BLaER1 (cell line): Measurements from ENCODE around the gene SDK1.

Experiments
- H3K27ac ChIP-seq: shearing (Covaris generic); formaldehyde crosslinking; 2 replicates; pipeline ENCODE4 v1.8.1; 2022
- H3K27me3 ChIP-seq: shearing (Covaris generic); formaldehyde crosslinking; 2 replicates; pipeline ENCODE4 v1.8.1; 2022
- H3K36me3 ChIP-seq: shearing (Covaris generic); formaldehyde crosslinking; 2 replicates; pipeline ENCODE4 v1.8.1; 2022
- H3K4me1 ChIP-seq: shearing (Covaris generic); formaldehyde crosslinking; 2 replicates; pipeline ENCODE4 v1.8.1; 2022
- H3K4me2 ChIP-seq: shearing (Covaris generic); formaldehyde crosslinking; 2 replicates; pipeline ENCODE4 v1.8.1; 2022
- H3K4me3 ChIP-seq: shearing (Covaris generic); formaldehyde crosslinking; 2 replicates; pipeline ENCODE4 v1.8.1; 2022
- H3K9ac ChIP-seq: shearing (Covaris generic); formaldehyde crosslinking; 2 replicates; pipeline ENCODE4 v1.8.1; 2022
- H3K9me3 ChIP-seq: shearing (Covaris generic); formaldehyde crosslinking; 2 replicates; pipeline ENCODE4 v1.8.1; 2022
- H4K20me1 ChIP-seq: shearing (Covaris generic); formaldehyde crosslinking; 2 replicates; pipeline ENCODE4 v1.8.1; 2022
- Cebpa-rat ChIP-seq: shearing (Covaris generic); IDR thresholded peaks from 2 replicates; pipeline ENCODE4 v1.8.1; 2022

Gene SDK1

GRCh38 chr7:3968234-3968633, 667.2 kb downstream of the SDK1 start:
- H4K20me1 ChIP-seq, result no peaks in the 10 kb centered on the region
- H3K9me3 ChIP-seq, result no peaks in the 10 kb centered on the region
- H3K36me3 ChIP-seq, result no peaks in the 10 kb centered on the region
- H3K27me3 ChIP-seq, result no peaks in the 10 kb centered on the region
- H3K9ac ChIP-seq, result no peak overlapping the region
- no peak for TF ChIP-seq Cebpa-rat
- no peak overlapping the region for H3K4me2 ChIP-seq
- H3K4me3 ChIP-seq, result no peak overlapping the region
- H3K27ac ChIP-seq, result no peak overlapping the region
- H3K4me1 ChIP-seq, result no peaks in the 10 kb centered on the region

GRCh38 chr7:3969286-3969685, 668.2 kb downstream of the SDK1 start:
- H3K4me3 ChIP-seq, result no peak overlapping the region
- H3K9me3 ChIP-seq, result peaks cover under 1% of the 10 kb centered on the region; the same call in 1 of the 2 replicates
- H3K9ac ChIP-seq, result no peak overlapping the region
- H3K27ac ChIP-seq, result no peak overlapping the region
- no peaks in the 10 kb centered on the region for H3K4me1 ChIP-seq
- H3K4me2 ChIP-seq, result no peak overlapping the region
- no peaks in the 10 kb centered on the region for H3K36me3 ChIP-seq
- H3K27me3 ChIP-seq, result no peaks in the 10 kb centered on the region
- TF ChIP-seq Cebpa-rat, result no peak
- no peaks in the 10 kb centered on the region for H4K20me1 ChIP-seq

- no peak for TF ChIP-seq Cebpa-rat
- no peaks in the 10 kb centered on the region for H3K27me3 ChIP-seq
- no peaks in the 10 kb centered on the region for H4K20me1 ChIP-seq
- H3K9me3 ChIP-seq, result peaks cover 17% of the 10 kb centered on the region
- no peaks in the 10 kb centered on the region for H3K4me1 ChIP-seq
- no peak overlapping the region for H3K9ac ChIP-seq
- no peak overlapping the region for H3K4me3 ChIP-seq
- H3K4me2 ChIP-seq, result no peak overlapping the region
- no peak overlapping the region for H3K27ac ChIP-seq
- no peaks in the 10 kb centered on the region for H3K36me3 ChIP-seq
Measured at GRCh38 chr7:3971323-3971722, 670.3 kb downstream of the SDK1 start.

- TF ChIP-seq Cebpa-rat, result no peak
- Histone ChIP-seq H3K4me3 (no peak overlapping the region), H3K9me3 (peaks cover 26% of the 10 kb centered on the region)
Measured at GRCh38 chr7:3973264-3973663, 672.2 kb downstream of the SDK1 start.

GRCh38 chr7:3974329-3974728, 673.3 kb downstream of the SDK1 start:
- H3K9ac ChIP-seq, result no peak overlapping the region
- no peaks in the 10 kb centered on the region for H4K20me1 ChIP-seq
- no peaks in the 10 kb centered on the region for H3K36me3 ChIP-seq
- H3K4me2 ChIP-seq, result no peak overlapping the region
- no peak for TF ChIP-seq Cebpa-rat
- no peaks in the 10 kb centered on the region for H3K27me3 ChIP-seq
- H3K4me1 ChIP-seq, result no peaks in the 10 kb centered on the region
- no peak overlapping the region for H3K27ac ChIP-seq
- H3K9me3 ChIP-seq, result peaks cover 26% of the 10 kb centered on the region
- no peak overlapping the region for H3K4me3 ChIP-seq

More at GRCh38 chr7:3973264-3973663, 672.2 kb downstream of the SDK1 start:
- H3K9ac ChIP-seq, result no peak overlapping the region
- H3K4me2 ChIP-seq, result no peak overlapping the region
- no peaks in the 10 kb centered on the region for H4K20me1 ChIP-seq
- no peak overlapping the region for H3K27ac ChIP-seq
- no peaks in the 10 kb centered on the region for H3K27me3 ChIP-seq
- no peaks in the 10 kb centered on the region for H3K36me3 ChIP-seq
- no peaks in the 10 kb centered on the region for H3K4me1 ChIP-seq

- TF ChIP-seq Cebpa-rat, result no peak
- peaks cover 26% of the 10 kb centered on the region for H3K9me3 ChIP-seq
Measured at GRCh38 chr7:3975371-3975770, 674.3 kb downstream of the SDK1 start.

GRCh38 chr7:3977391-3977790, 676.3 kb downstream of the SDK1 start:
- H4K20me1 ChIP-seq, result no peaks in the 10 kb centered on the region
- H3K9ac ChIP-seq, result no peak overlapping the region
- peaks cover 37% of the 10 kb centered on the region for H3K9me3 ChIP-seq
- TF ChIP-seq Cebpa-rat, result no peak
- H3K27me3 ChIP-seq, result no peaks in the 10 kb centered on the region
- no peaks in the 10 kb centered on the region for H3K4me1 ChIP-seq
- H3K4me3 ChIP-seq, result no peak overlapping the region
- H3K4me2 ChIP-seq, result no peak overlapping the region
- no peak overlapping the region for H3K27ac ChIP-seq
- H3K36me3 ChIP-seq, result no peaks in the 10 kb centered on the region

More at GRCh38 chr7:3975371-3975770, 674.3 kb downstream of the SDK1 start:
- H3K4me1 ChIP-seq, result no peaks in the 10 kb centered on the region
- no peaks in the 10 kb centered on the region for H3K27me3 ChIP-seq
- no peak overlapping the region for H3K4me3 ChIP-seq
- no peak overlapping the region for H3K27ac ChIP-seq
- H3K9ac ChIP-seq, result no peak overlapping the region
- no peaks in the 10 kb centered on the region for H3K36me3 ChIP-seq
- H3K4me2 ChIP-seq, result no peak overlapping the region
- H4K20me1 ChIP-seq, result no peaks in the 10 kb centered on the region

- Histone ChIP-seq H3K4me2 (no peak overlapping the region), H4K20me1 (no peaks in the 10 kb centered on the region), H3K27me3 (no peaks in the 10 kb centered on the region), H3K9ac (no peak overlapping the region), H3K9me3 (peaks cover 44% of the 10 kb centered on the region), H3K27ac (no peak overlapping the region), H3K4me3 (no peak overlapping the region), H3K4me1 (no peaks in the 10 kb centered on the region), H3K36me3 (no peaks in the 10 kb centered on the region)
- TF ChIP-seq Cebpa-rat, result no peak
Measured at GRCh38 chr7:3978839-3979238, 677.8 kb downstream of the SDK1 start.

- Histone ChIP-seq H3K4me3 (no peak overlapping the region), H4K20me1 (no peaks in the 10 kb centered on the region), H3K4me1 (no peaks in the 10 kb centered on the region), H3K4me2 (no peak overlapping the region), H3K36me3 (no peaks in the 10 kb centered on the region), H3K27ac (no peak overlapping the region), H3K9ac (no peak overlapping the region), H3K27me3 (no peaks in the 10 kb centered on the region), H3K9me3 (peaks cover 38% of the 10 kb centered on the region)
- TF ChIP-seq Cebpa-rat, result no peak
Measured at GRCh38 chr7:3979611-3980299, 678.7 kb downstream of the SDK1 start.

GRCh38 chr7:3980300-3980643, 679.2 kb downstream of the SDK1 start:
- no peaks in the 10 kb centered on the region for H3K36me3 ChIP-seq
- H3K9ac ChIP-seq, result no peak overlapping the region
- no peak for TF ChIP-seq Cebpa-rat
- no peak overlapping the region for H3K4me3 ChIP-seq
- H3K4me2 ChIP-seq, result no peak overlapping the region
- H3K27me3 ChIP-seq, result no peaks in the 10 kb centered on the region
- H3K4me1 ChIP-seq, result no peaks in the 10 kb centered on the region
- H4K20me1 ChIP-seq, result no peaks in the 10 kb centered on the region
- H3K9me3 ChIP-seq, result peaks cover 33% of the 10 kb centered on the region
- no peak overlapping the region for H3K27ac ChIP-seq

- Histone ChIP-seq H4K20me1 (no peaks in the 10 kb centered on the region), H3K27ac (no peak overlapping the region), H3K9me3 (peaks cover 27% of the 10 kb centered on the region), H3K27me3 (no peaks in the 10 kb centered on the region), H3K4me1 (no peaks in the 10 kb centered on the region), H3K9ac (no peak overlapping the region), H3K36me3 (no peaks in the 10 kb centered on the region), H3K4me3 (no peak overlapping the region), H3K4me2 (no peak overlapping the region)
- TF ChIP-seq Cebpa-rat, result no peak
Measured at GRCh38 chr7:3981281-3981680, 680.2 kb downstream of the SDK1 start.
